IMR-90 (cell line): ENCODE measurements around the gene GPR62. TPM values are rescaled to one million over a fixed set of nuclear protein-coding genes. Genes with fewer than 3 reads are reported as not detected.

Experiments
- ATAC-seq: fragments of 200-7000 bp; cut with Tn5 transposase; 2 replicates; pipeline ENCODE4 v1.9.1; 2020; ENCODE audit warnings: low read depth, mild to moderate bottlenecking, moderate library complexity
- BruUV-seq: library from RNA; stranded (reverse); fragments of 400-500 nt; replicated peaks from 2 replicates; lab custom pipeline; 2021; lab: Mats Ljungman, UMichigan
- CTCF ChIA-PET: fragments of 300-600 bp; formaldehyde crosslinking; extraction: SDS; loops from one replicate; lab custom pipeline; 2021; ENCODE audit warnings: antibody characterized with exemption; lab: Yijun Ruan, JAX
- POLR2A ChIA-PET: fragments of 300-600 bp; sonication (Branson Sonifier 250); formaldehyde crosslinking; loops from one replicate; lab custom pipeline; 2022; ENCODE audit warnings: antibody characterized with exemption; ENCODE audit not compliant: unreplicated experiment; lab: Charles Lee
- DNase-seq: peaks from one replicate; pipeline ENCODE4 v3.0.0; 2013
- H2AFZ ChIP-seq: replicated peaks from 2 replicates; pipeline ENCODE3; 2013; ENCODE audit warnings: low read length, mild to moderate bottlenecking; ENCODE audit not compliant: poor library complexity
- H2AK5ac ChIP-seq: 2 replicates; pipeline ENCODE4 v1.6.1; 2013; ENCODE audit warnings: low read depth, low read length, inconsistent platforms
- H2AK9ac ChIP-seq: replicated peaks from 2 replicates; pipeline ENCODE3; 2013; ENCODE audit warnings: mild to moderate bottlenecking, low read depth, low read length, moderate library complexity; ENCODE audit not compliant: poor library complexity
- H2BK120ac ChIP-seq: 2 replicates; pipeline ENCODE4 v1.6.1; 2013; ENCODE audit warnings: low read depth, low read length, inconsistent platforms
- H2BK15ac ChIP-seq: 3 replicates; pipeline ENCODE4 v1.6.1; 2013; ENCODE audit warnings: low read depth, low read length, inconsistent platforms
- H2BK20ac ChIP-seq: 2 replicates; pipeline ENCODE4 v1.6.1; 2013; ENCODE audit warnings: low read depth, mild to moderate bottlenecking, inconsistent platforms, low read length, moderate library complexity
- H2BK5ac ChIP-seq: 2 replicates; pipeline ENCODE4 v1.6.1; 2013; ENCODE audit warnings: mild to moderate bottlenecking, low read depth, low read length, inconsistent platforms; ENCODE audit not compliant: poor library complexity, severe bottlenecking
- H3K14ac ChIP-seq: replicated peaks from 2 replicates; pipeline ENCODE4 v1.6.1; 2013; ENCODE audit warnings: low read depth, low read length, inconsistent platforms
- H3K18ac ChIP-seq: 2 replicates; pipeline ENCODE4 v1.6.1; 2013; ENCODE audit warnings: low read depth, low read length, control low read depth
- H3K23ac ChIP-seq: 2 replicates; pipeline ENCODE4 v1.6.1; 2013; ENCODE audit warnings: low read depth, low read length, inconsistent platforms
- H3K27ac ChIP-seq: 2 replicates; pipeline ENCODE4 v1.5.1; 2013; ENCODE audit warnings: mild to moderate bottlenecking, control low read depth, low read length; ENCODE audit not compliant: insufficient read depth
- H3K27me3 ChIP-seq: 2 replicates; pipeline ENCODE4 v1.6.1; 2013; ENCODE audit warnings: low read length; ENCODE audit not compliant: control insufficient read depth, insufficient read depth
- H3K36me3 ChIP-seq: 2 replicates; pipeline ENCODE4 v1.6.1; 2013; ENCODE audit warnings: low read length, mixed read lengths; ENCODE audit not compliant: control insufficient read depth, insufficient read depth
- H3K4ac ChIP-seq: 2 replicates; pipeline ENCODE4 v1.6.1; 2013; ENCODE audit warnings: low read depth, low read length, inconsistent platforms
- H3K4me1 ChIP-seq: 2 replicates; pipeline ENCODE4 v1.6.1; 2013; ENCODE audit warnings: low read length, mixed read lengths; ENCODE audit not compliant: control insufficient read depth, insufficient read depth
- H3K4me2 ChIP-seq: 2 replicates; pipeline ENCODE4 v1.6.1; 2013; ENCODE audit warnings: low read depth, mild to moderate bottlenecking, control low read depth, low read length, moderate library complexity
- H3K4me3 ChIP-seq: 2 replicates; pipeline ENCODE4 v1.5.1; 2013; ENCODE audit warnings: low read depth, mild to moderate bottlenecking, control low read depth, low read length, moderate library complexity; ENCODE audit not compliant: insufficient read depth
- H3K56ac ChIP-seq: 2 replicates; pipeline ENCODE4 v1.6.1; 2013; ENCODE audit warnings: low read length, inconsistent platforms; ENCODE audit not compliant: insufficient read depth; ENCODE audit errors: extremely low read depth
- H3K79me1 ChIP-seq, 2 experiments: 2 replicates each; pipeline ENCODE4 v1.6.1; 2013; ENCODE audit warnings: low read length in 2 of 2, inconsistent platforms in 1 of 2, low read depth in 1 of 2
- H3K9ac ChIP-seq: 2 replicates; pipeline ENCODE4 v1.6.1; 2013; ENCODE audit warnings: low read depth, low read length, control low read depth
- H3K9me1 ChIP-seq: 2 replicates; pipeline ENCODE4 v1.6.1; 2013; ENCODE audit warnings: low read length, inconsistent platforms; ENCODE audit not compliant: insufficient read depth
- H3K9me3 ChIP-seq: 2 replicates; pipeline ENCODE4 v1.6.1; 2013; ENCODE audit warnings: low read length; ENCODE audit not compliant: control insufficient read depth, insufficient read depth
- H4K20me1 ChIP-seq: 2 replicates; pipeline ENCODE4 v1.6.1; 2013; ENCODE audit warnings: low read length, inconsistent platforms; ENCODE audit not compliant: insufficient read depth
- H4K5ac ChIP-seq: 2 replicates; pipeline ENCODE4 v1.6.1; 2013; ENCODE audit warnings: mild to moderate bottlenecking, low read depth, low read length, control low read depth
- H4K8ac ChIP-seq, 2 experiments: 2 replicates each; pipeline ENCODE4 v1.6.1; 2013; ENCODE audit warnings: low read depth in 2 of 2, low read length in 2 of 2, control low read depth in 1 of 2, inconsistent platforms in 1 of 2
- H4K91ac ChIP-seq: 2 replicates; pipeline ENCODE4 v1.6.1; 2013; ENCODE audit warnings: low read depth, low read length, inconsistent platforms; ENCODE audit not compliant: insufficient read depth
- BHLHE40 ChIP-seq: fragments of 150-350 bp; IDR thresholded peaks from 2 replicates; pipeline ENCODE4 v1.6.1; 2016; ENCODE audit warnings: mild to moderate bottlenecking, low read depth, low read length
- CEBPB ChIP-seq: IDR thresholded peaks from 2 replicates; pipeline ENCODE4 v1.6.1; 2012; ENCODE audit warnings: low read depth, low read length, improper control_type of control experiment
- CHD1 ChIP-seq: IDR thresholded peaks from 2 replicates; pipeline ENCODE4 v1.6.1; 2012; ENCODE audit warnings: low read depth, low read length, improper control_type of control experiment
- CTCF ChIP-seq: conservative IDR thresholded peaks from 2 replicates; pipeline ENCODE4 v1.5.1; 2012; ENCODE audit warnings: mild to moderate bottlenecking, low read depth, low read length, improper control_type of control experiment
- ELK1 ChIP-seq: fragments of 150-350 bp; IDR thresholded peaks from 2 replicates; pipeline ENCODE4 v1.6.1; 2016; ENCODE audit warnings: low read depth, mild to moderate bottlenecking, low read length, moderate library complexity, borderline replicate concordance
- FOS ChIP-seq: fragments of 150-350 bp; IDR thresholded peaks from 2 replicates; pipeline ENCODE4 v1.6.1; 2016; ENCODE audit warnings: low read depth, low read length
- MAFK ChIP-seq: IDR thresholded peaks from 2 replicates; pipeline ENCODE4 v1.6.1; 2012; ENCODE audit warnings: low read depth, low read length, improper control_type of control experiment
- MAZ ChIP-seq: IDR thresholded peaks from 2 replicates; pipeline ENCODE4 v1.6.1; 2012; ENCODE audit warnings: low read depth, mild to moderate bottlenecking, low read length, improper control_type of control experiment, moderate library complexity, borderline replicate concordance
- MXI1 ChIP-seq: IDR thresholded peaks from 2 replicates; pipeline ENCODE4 v1.6.1; 2012; ENCODE audit warnings: low read depth, mild to moderate bottlenecking, low read length, moderate library complexity, borderline replicate concordance
- NFE2L2 ChIP-seq: fragments of 150-350 bp; IDR thresholded peaks from 2 replicates; pipeline ENCODE4 v1.6.1; 2016; ENCODE audit warnings: low read depth, mild to moderate bottlenecking, low read length
- POLR2A ChIP-seq: IDR thresholded peaks from 2 replicates; pipeline ENCODE4 v1.6.1; 2012; ENCODE audit warnings: mild to moderate bottlenecking, low read depth, low read length
- RAD21 ChIP-seq: IDR thresholded peaks from 2 replicates; pipeline ENCODE4 v1.6.1; 2012; ENCODE audit warnings: low read length, improper control_type of control experiment
- RCOR1 ChIP-seq: IDR thresholded peaks from 2 replicates; pipeline ENCODE4 v1.6.1; 2012; ENCODE audit warnings: mild to moderate bottlenecking, low read length, improper control_type of control experiment; ENCODE audit not compliant: insufficient replicate concordance
- RFX5 ChIP-seq: IDR thresholded peaks from 2 replicates; pipeline ENCODE4 v1.8.0; 2012; ENCODE audit warnings: low read depth, mild to moderate bottlenecking, low read length, moderate library complexity
- SMC3 ChIP-seq: fragments of 150-350 bp; IDR thresholded peaks from 2 replicates; pipeline ENCODE4 v1.6.1; 2016; ENCODE audit warnings: low read depth, mild to moderate bottlenecking, antibody characterized with exemption, low read length, moderate library complexity
- USF2 ChIP-seq: fragments of 150-350 bp; IDR thresholded peaks from 2 replicates; pipeline ENCODE4 v1.6.1; 2017; ENCODE audit warnings: mild to moderate bottlenecking, antibody characterized with exemption, low read length, low read depth
- WGBS, 2 experiments: methylation state at CpG; one replicate each; pipeline versions ENCODE4 v1.1.5 to v1.1.7; 2013; ENCODE audit warnings: missing lambda C conversion rate in 2 of 2; ENCODE audit not compliant: insufficient read length in 1 of 2; ENCODE audit errors: extremely low coverage in 2 of 2; 5-methylcytosine and 5-hydroxymethylcytosine counted together
- dilution Hi-C: fragments of 300-500 bp; cut with HindIII; formaldehyde crosslinking; loops from one replicate; pipeline ENCODE4 v1.14.3; 2018; ENCODE audit warnings: low sequenced_read_pairs; ENCODE audit not compliant: unreplicated experiment
- in situ Hi-C: fragments of 300-500 bp; cut with MboI; formaldehyde crosslinking; loops from 3 replicates; pipeline ENCODE4 v1.14.3; 2019; ENCODE audit warnings: low sequenced_read_pairs, inconsistent platforms, mixed read lengths
- intact Hi-C: fragments of 100-400 bp; cut with micrococcal nuclease; formaldehyde crosslinking; loops from 2 replicates; pipeline ENCODE4 v1.10.0; 2022
- polyA plus RNA-seq, 3 experiments: library from polyadenylated mRNA; depleted of rRNA; stranded (reverse); fragments of >200 nt; gene quantifications; 2 replicates each; pipeline ENCODE4 v1.2.3, GENCODE V29; 2012; ENCODE audit warnings: low replicate concordance in 1 of 3
- total RNA-seq: library from RNA; depleted of rRNA; stranded (reverse); fragments of >200 nt; gene quantifications from 2 replicates; pipeline ENCODE4 v1.2.3, GENCODE V29; 2012

The GPR62 gene
- total and polyA plus RNA-seq, 2 of the 4 experiments (the other 2 are of a cell fraction): under 0.01 TPM; not detected in 1

GRCh38 chr3:51934139-51934850, 20.9 kb upstream of the GPR62 start:
- Histone ChIP-seq H4K91ac (no peak overlapping the region), H3K9ac (no peak overlapping the region), H4K8ac (no peak overlapping the region), H3K9me1 (no peaks in the 10 kb centered on the region), H4K20me1 (no peaks in the 10 kb centered on the region; the same call in 1 of the 2 replicates), H4K5ac (no peak overlapping the region), H2AK9ac (no peak overlapping the region), H2BK5ac (no peak overlapping the region), H3K4me1 (no peaks in the 10 kb centered on the region), H3K9me3 (no peaks in the 10 kb centered on the region), H3K4me3 (no peak overlapping the region), H2BK20ac (no peak overlapping the region), H3K36me3 (peaks cover 59% of the 10 kb centered on the region), H3K27ac (no peak overlapping the region), H3K4me2 (no peak overlapping the region), H3K79me1 (peaks cover 4 to 9% of the 10 kb centered on the region in 2 experiments; a peak in 2 of 4 replicates), H3K14ac (no peak overlapping the region), H2AFZ (no peak overlapping the region), H3K18ac (no peak overlapping the region), H2BK120ac (no peak overlapping the region), H3K4ac (no peak overlapping the region), H3K23ac (no peak overlapping the region), H3K27me3 (no peaks in the 10 kb centered on the region), H2AK5ac (no peak overlapping the region), H2BK15ac (no peak overlapping the region), H3K56ac (no peak overlapping the region)
- ChIA-PET CTCF (no interaction called here), POLR2A (no interaction called here)
- BruUV-seq: no TSS peak
- intact Hi-C loops: no loop called here
- no peak for DNase-seq
- TF ChIP-seq RAD21 (no peak), FOS (no peak), BHLHE40 (no peak), CTCF (no peak), MAFK (no peak), RCOR1 (no peak), CHD1 (no peak), ELK1 (no peak), SMC3 (no peak), MXI1 (no peak), NFE2L2 (no peak), USF2 (no peak), MAZ (no peak), RFX5 (no peak), CEBPB (no peak), POLR2A (no peak)
- ATAC-seq: no peak
- WGBS, 2 experiments: no CpG with 5 or more reads among the region's 11 CpGs
- dilution Hi-C loops: no loop called here
- in situ Hi-C loops: loop anchor here (25.0 kb wide), 1 partner anchor 547 kb away; the partner anchor contains the start of genes MANF and RBM15B
